ENCODE data around the gene IRAG1.

DNA sequence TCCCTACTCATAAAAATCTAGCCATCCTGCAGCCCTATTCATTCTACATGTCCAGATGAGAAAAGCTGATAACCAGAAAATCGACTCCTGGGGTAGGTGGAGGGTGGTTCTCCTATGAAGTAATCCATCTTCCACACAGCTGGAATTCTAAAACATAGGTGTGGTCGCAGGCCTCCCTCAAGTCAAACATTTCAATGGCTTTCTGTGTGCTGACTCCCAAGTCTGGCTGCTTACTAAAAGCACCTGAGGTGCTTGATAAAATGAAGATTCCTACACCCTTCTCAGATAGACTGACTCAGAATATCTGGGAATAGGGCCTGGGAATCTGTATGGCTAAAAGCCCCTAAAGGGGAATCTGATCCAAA is 26.1 kb downstream of the IRAG1 start:
- TF ChIP-seq, protein P1, sequence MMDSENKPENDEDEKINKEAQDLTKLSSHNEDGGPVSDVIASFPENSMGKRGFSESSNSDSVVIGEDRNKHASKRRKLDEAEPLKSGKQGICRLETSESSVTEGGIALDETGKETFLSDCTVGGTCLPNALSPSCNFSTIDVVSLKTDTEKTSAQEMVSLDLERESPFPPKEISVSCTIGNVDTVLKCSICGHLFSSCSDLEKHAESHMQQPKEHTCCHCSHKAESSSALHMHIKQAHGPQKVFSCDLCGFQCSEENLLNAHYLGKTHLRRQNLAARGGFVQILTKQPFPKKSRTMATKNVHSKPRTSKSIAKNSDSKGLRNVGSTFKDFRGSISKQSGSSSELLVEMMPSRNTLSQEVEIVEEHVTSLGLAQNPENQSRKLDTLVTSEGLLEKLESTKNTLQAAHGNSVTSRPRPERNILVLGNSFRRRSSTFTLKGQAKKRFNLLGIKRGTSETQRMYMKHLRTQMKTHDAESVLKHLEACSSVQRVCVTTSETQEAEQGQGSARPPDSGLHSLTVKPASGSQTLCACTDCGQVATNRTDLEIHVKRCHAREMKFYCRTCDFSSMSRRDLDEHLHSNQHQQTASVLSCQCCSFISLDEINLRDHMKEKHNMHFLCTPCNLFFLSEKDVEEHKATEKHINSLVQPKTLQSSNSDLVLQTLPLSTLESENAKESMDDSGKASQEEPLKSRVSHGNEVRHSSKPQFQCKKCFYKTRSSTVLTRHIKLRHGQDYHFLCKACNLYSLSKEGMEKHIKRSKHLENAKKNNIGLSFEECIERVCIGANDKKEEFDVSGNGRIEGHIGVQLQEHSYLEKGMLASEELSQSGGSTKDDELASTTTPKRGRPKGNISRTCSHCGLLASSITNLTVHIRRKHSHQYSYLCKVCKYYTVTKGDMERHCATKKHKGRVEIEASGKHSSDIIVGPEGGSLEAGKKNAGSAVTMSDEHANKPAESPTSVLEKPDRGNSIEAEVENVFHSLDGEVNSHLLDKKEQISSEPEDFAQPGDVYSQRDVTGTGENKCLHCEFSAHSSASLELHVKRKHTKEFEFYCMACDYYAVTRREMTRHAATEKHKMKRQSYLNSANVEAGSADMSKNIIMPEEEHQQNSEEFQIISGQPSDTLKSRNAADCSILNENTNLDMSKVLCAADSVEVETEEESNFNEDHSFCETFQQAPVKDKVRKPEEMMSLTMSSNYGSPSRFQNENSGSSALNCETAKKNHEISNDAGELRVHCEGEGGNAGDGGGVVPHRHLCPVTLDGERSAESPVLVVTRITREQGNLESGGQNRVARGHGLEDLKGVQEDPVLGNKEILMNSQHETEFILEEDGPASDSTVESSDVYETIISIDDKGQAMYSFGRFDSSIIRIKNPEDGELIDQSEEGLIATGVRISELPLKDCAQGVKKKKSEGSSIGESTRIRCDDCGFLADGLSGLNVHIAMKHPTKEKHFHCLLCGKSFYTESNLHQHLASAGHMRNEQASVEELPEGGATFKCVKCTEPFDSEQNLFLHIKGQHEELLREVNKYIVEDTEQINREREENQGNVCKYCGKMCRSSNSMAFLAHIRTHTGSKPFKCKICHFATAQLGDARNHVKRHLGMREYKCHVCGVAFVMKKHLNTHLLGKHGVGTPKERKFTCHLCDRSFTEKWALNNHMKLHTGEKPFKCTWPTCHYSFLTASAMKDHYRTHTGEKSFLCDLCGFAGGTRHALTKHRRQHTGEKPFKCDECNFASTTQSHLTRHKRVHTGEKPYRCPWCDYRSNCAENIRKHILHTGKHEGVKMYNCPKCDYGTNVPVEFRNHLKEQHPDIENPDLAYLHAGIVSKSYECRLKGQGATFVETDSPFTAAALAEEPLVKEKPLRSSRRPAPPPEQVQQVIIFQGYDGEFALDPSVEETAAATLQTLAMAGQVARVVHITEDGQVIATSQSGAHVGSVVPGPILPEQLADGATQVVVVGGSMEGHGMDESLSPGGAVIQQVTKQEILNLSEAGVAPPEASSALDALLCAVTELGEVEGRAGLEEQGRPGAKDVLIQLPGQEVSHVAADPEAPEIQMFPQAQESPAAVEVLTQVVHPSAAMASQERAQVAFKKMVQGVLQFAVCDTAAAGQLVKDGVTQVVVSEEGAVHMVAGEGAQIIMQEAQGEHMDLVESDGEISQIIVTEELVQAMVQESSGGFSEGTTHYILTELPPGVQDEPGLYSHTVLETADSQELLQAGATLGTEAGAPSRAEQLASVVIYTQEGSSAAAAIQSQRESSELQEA (CRISPR knock-in tag; IDR thresholded peaks at IDR 0.05; ENCODE audit: not compliant biosample characterization), result no peak
- no peak for TF ChIP-seq FOXA1 (IDR thresholded peaks at IDR 0.05)
- no peak for TF ChIP-seq FOXA1 (CRISPR knock-in tag; IDR thresholded peaks at IDR 0.05)
- no peak for TF ChIP-seq FOXM1 (CRISPR knock-in tag; IDR thresholded peaks at IDR 0.05)
- no peak for TF ChIP-seq KAT7 (CRISPR knock-in tag; IDR thresholded peaks at IDR 0.05; ENCODE audit: borderline replicate concordance)
- TF ChIP-seq POLR2A (IDR thresholded peaks at IDR 0.05; ENCODE audit: insufficient read depth in 1 of 2, low read depth in 2 of 2, low read length in 2 of 2), result no peak
- TF ChIP-seq, protein P2, sequence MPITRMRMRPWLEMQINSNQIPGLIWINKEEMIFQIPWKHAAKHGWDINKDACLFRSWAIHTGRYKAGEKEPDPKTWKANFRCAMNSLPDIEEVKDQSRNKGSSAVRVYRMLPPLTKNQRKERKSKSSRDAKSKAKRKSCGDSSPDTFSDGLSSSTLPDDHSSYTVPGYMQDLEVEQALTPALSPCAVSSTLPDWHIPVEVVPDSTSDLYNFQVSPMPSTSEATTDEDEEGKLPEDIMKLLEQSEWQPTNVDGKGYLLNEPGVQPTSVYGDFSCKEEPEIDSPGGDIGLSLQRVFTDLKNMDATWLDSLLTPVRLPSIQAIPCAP (CRISPR knock-in tag; IDR thresholded peaks at IDR 0.05; ENCODE audit: low read depth), result no peak
- TF ChIP-seq ARNT2 (CRISPR knock-in tag; IDR thresholded peaks at IDR 0.05; ENCODE audit: low read depth), result no peak
- no peak for TF ChIP-seq MBD4 (IDR thresholded peaks at IDR 0.05; ENCODE audit: borderline replicate concordance, low read length)
